Erythroblast (primary cell): ENCODE data around the gene NETO2.

Experiments
- GATA1 ChIP-seq: IDR thresholded peaks from 2 replicates; pipeline ENCODE4 v1.6.1; 2011; ENCODE audit warnings: low read depth, mild to moderate bottlenecking, control low read depth, low read length, moderate library complexity
- POLR2A ChIP-seq: IDR thresholded peaks from 2 replicates; pipeline ENCODE4 v1.6.1; 2011; ENCODE audit warnings: mild to moderate bottlenecking, low read length

DNA sequence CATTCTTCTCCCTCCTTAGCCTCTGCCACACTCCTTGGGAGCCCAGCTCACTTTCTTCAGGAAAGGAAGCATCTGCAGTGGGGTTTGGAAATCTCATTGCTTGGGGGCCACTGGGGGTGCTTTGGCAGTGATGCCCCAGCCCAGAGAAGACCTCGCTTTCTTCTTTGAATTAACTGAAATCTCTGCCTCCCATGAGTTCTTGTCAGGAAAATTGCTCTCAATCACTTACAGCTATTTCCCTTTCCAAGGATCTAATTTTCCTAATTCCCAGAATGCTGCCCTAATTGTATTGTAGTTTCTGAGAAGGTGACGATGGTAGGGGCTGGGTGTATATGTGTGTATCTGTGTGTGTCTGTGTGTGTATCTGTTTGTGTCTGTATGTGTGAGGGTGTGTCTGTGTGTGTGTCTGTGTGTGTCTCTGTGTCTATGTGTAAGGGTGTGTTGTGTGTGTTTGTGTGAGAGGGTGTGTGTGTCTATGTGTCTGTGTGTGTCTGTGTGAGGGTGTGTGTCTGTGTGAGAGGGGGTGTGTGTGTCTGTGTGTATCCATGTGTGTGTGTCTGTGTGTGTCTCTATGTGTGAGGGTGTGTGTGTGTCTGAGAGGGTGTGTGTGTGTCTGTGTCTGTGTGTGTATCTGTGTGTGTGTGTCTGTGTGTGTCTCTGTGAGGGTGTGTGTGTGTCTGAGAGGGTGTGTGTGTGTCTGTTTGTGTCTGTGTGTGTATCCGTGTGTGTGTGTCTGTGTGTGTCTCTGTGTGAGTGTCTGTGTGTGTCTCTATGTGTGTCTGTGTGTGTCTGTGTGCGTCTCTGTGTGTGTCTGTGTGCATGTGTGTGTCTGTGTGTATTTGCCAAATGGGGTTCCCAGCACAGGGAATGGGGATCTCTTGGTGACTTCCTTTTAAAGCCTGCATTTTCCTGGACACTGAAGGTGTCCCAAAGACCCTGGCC is 86.8 kb downstream of the NETO2 start:
- TF ChIP-seq POLR2A (no peak), GATA1 (no peak)
